ENCODE results near the gene RARA. TPM values are rescaled to one million over a fixed set of nuclear protein-coding genes. Genes with fewer than 3 reads are reported as not detected.
A peak's percentile ranks its signal among the peaks of the same experiment; 100 is the strongest.

RARA gene
- total RNA-seq, 1 donor from 2014 or later, result 7.2 TPM

DNA sequence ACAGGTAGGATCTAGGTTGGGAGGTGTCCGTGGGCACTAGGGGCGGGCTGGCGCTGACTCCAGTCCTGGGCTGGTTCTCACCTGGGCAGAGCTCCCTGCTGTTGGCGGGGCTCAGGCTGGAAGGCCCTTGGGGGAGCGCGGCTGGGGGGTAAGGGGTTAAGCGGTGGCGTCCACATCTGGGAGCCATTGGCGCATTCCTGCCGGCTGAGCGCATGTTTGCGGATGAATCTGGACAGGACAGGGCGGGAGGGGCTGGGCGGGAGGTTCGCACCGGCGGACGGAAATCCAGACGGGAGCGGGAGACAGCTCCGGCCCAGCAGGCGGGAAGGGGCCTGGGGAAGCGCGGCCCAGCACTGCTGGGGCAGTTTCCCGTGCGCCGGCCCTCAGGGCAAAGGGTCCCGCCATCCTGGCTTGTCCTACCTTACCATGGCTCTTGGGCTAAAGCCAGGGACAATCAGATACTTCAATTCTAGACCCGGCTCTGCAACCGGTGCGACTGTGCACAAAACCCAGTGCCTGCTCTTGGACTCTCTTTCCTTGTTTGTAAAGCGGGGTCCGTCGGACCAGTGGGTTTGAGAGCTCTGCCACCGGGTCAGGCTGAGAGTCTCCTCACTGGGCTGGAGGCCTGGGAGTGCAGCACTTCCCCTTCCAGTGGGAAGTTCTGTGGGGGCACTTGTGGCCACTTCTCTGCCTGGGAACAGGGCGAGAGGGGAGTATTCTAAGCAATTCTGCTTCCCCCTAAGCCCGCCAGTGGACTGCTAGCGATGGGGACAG lies 7.8 kb downstream of the RARA start:
- DNase-seq, result no peak

DNA sequence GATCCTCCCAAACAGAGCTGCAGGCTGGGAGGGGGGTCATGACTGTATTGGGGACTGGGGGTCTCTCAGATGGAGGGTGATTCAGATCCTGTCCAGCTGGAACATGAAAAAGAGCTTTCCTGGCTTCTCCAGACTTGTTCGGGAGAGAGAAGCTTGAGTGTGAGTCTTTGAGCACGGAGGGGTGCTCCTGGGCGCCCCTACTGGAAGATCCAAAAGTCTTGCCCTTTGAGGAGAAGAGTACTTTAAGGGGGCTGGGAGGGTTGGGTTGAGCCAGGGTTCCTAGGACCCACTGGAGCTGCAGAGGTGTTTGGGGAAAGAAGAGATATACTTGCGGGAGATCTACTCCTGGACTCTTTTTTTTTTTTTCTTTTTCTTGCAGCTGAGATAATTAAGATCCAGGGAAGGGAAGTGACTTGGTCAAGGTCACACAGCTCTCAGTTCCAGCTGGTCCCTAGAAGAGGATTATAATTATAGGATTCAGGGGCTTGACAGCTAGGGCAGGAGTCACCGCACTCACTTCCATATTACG lies 8.4 kb downstream of the RARA start:
- no peak for DNase-seq

DNA sequence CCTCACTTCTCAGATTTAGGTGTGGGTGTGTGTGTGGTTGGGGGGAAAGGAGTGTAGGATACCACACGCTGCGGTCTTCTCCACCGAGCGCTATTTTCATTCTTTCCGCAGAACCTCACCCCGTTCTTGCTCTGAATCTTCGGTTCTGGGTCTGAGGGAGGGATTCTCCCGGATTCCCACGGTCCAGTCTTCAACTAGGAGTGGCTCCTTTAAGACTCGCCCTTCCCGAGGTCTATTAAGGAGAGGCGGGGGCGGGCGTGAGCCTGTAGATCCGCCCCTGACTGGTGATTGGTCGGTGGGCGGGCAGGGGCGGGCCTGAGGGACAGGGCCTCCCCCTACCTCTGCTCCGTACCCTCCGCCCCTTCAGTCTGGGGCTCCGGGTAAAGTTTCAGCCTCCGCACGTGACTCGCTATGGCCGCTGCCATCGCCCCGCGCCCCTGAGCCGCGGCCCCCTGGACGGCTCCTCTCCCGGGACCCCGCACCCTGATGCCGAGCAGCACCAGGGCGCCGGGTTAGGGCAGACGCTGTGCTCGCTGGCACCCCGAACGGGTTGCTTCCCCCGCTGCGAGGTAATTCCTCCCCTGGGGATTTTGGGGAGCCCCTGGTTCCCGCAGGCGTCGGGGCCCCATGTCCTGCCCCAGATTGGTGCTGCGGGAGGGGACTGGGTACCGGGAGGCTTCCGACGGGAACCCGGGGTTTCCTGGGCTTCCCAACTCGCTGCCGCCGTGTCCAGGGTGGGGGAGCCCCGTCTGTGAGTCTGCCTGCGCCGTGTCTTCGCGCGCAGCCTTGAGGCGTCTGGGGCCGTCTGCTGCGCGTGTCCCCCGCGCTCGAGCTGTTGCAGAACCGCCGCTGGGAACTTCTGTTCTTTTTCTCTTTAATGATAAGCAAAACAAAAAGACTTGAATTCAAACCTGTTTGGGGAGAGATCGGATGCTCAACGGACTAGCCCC lies 9.2 kb downstream of the RARA start:
- peak; percentile 91 for DNase-seq

DNA sequence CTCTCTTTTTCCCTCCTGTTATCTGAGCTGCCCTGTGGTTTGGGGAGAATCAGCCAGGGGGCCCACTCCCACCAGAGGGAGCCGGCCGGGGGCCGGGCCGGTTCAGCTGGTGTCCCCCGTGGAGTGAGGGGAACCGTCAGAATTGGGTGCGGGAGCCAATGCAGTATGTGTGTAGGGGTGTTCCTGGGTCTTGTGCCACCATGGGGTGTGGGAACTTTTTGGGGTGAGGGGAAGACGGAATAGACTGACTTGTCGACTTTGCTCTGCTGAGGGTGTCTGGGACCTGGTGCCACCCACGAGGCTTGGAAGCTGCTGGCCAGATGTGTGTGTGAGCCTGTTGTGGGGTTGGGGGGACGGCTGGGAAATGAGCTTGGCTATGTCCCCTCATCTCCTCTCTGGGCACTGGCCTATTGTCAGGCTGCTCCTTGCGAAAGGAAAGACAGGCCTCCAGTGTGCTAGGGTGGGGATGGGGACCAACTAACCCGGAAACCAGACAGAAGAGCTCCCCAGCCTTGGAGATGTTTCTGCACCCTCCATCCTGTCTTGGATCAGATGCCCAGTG lies 9.9 kb downstream of the RARA start:
- DNase-seq, result no peak

DNA sequence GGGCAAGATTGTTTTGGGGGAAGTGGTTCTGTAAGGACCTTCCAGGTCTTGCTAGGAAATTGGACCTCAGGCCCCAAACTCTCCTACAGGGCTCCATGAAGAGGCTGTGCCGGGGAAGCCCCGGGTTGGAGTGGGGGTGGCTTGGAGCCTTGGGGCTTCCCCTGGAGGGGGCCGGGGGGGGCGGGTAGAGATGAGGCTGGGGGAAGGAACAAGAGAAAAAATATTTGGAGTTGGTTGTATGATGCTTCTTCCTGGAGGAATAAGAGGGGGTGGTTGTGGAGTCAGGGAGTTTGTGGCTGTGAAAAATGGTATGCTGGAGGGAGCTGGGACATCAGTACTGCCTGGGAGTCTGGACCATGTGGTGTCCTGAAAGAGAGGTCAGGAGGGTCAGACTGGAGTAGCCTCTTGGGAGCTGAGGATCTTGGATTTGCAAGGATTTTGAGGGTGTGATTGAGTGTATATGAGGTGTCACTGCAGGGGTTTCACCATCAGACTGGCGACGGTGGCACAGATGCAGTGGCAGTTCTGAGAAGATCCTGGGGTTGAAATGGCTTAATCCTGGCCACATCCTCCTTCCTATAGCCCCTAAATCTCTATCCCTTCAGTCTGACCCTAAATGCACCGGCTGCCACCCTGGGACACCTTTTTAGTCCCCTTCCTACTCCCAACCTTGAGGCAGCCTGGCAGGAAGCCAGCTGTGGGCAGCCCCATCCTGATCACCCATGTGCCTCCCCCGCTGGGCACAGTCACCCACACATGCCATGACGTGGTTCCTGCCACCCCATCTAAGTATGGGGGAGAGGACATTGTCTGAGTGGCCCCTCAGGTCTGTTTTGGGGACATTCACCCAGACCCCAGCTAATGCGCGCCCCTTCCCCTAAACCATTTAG lies 10.9 kb downstream of the RARA start:
- DNase-seq, result no peak

DNA sequence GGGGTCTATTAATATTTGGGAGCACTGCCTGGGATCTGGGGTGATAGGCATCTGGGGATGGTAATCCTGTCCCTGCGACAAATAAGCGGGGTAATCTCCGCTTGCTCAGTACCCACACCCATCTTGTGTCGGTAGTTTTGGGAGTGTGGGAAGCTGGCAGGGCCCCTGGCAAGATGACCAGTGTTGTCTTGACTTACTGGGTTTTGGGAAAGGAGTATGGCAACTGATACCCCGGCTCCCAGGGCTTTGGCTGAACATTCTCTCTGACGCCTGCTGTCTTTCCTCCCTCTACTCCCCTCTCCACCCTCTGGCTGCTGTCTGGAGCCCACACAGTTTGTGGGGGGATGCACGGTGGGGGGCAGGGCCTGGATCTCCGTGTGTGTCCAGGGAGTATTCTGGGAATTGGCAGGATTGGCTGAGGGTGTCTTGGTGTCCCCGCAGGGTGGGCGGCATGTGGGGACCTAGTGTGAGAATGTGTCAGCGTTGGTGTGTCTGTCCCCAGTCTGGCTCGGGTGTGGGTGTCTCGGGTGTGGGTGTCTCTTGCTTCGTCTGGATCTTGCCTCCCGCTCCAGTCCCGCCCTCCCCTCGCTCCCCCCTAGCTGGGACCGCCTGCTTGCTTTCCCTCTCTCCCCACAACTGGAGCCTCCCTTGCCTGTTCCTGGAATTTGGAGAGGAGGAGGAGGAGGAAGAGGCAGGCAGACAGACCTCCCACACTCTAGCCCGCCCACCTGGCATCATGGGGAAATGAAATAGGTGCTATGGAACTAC lies 12.0 kb downstream of the RARA start:
- DNase-seq, result peak; percentile 50

DNA sequence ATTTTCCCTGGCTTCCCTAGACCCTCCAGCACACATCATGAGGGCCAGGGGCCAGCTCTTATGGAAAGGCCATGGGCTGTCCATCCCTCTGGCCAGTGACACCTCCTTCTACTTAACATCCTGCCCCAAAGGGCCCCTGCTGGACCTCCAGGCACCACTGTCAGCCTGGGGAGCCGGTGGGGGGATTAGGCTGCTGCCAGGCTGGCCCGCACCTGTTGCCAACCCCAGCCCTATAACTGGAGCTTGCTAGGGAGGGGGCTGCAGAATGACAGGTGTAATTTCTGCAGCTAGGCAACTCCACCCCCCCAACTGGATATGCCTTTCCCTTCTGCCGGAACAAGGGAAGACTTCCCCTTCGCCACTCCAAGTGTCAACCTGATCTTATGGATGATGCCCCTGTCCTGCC lies 12.5 kb downstream of the RARA start:
- DNase-seq, result no peak

DNA sequence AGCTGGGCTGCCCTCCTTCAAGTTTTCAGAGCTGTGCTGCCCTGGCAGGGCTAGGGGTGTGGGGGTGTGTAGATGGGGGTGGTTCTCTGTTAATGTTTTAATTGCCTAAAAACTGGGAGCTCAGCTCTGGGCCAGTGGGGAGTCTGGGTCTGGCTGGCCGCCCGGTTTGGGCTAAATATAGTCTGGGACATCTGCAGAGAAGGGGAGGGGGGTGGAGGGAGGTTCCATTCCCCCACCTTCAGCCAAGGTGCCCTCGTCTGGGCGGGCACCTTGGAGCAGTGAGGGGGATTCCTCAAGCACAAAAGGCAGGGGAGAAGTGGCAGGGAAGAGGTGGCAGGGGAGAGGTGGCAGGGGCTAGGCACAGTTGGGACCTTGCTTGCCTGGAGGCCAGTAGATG lies 13.0 kb downstream of the RARA start:
- DNase-seq, result no peak

DNA sequence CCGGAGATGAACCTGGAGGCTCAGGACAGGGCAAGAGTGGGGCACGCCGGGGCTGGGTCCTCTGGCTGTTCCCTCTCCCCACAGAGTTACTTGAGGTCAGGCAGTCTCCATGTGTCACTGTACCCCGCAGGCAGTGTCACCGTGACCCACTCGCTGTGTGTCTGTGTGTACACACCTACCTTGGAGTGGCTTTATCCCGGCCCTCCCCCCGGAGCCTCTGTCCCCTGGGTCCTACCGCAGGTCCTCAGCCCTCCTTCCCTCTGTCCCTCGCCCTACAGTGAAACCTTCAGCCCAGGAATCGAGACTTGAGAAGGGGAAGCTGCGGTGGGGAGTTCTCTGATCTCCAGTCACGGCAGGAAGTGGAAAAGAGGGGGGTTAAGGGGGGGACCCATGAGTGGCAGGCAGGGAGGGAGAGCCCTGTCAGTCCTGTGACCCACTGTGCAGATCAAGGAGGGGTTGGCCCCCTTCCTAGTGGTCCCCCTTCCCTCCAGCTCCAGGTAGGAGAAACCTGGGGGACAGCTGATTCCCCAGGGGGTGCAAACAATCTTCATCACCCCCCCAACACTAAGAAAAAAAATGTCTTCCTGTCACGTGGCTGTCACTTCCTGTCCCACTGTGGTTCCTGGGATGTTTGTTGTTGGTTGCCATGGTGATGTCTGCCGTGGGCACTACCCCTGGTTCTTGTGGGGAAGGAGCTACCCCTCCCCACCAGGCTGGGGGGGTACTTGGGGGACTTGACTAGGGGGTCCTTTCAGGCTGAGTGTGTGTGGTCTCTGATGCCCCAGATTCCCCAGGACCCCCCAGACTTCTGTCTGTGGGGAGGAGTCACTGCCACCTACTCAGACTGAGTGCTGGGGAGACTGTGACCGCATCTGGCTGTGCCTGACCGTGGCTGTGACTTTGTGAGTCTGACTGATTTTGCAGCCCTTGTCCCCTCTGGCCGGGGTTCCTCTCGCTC lies 13.7 kb downstream of the RARA start:
- no peak for DNase-seq

DNA sequence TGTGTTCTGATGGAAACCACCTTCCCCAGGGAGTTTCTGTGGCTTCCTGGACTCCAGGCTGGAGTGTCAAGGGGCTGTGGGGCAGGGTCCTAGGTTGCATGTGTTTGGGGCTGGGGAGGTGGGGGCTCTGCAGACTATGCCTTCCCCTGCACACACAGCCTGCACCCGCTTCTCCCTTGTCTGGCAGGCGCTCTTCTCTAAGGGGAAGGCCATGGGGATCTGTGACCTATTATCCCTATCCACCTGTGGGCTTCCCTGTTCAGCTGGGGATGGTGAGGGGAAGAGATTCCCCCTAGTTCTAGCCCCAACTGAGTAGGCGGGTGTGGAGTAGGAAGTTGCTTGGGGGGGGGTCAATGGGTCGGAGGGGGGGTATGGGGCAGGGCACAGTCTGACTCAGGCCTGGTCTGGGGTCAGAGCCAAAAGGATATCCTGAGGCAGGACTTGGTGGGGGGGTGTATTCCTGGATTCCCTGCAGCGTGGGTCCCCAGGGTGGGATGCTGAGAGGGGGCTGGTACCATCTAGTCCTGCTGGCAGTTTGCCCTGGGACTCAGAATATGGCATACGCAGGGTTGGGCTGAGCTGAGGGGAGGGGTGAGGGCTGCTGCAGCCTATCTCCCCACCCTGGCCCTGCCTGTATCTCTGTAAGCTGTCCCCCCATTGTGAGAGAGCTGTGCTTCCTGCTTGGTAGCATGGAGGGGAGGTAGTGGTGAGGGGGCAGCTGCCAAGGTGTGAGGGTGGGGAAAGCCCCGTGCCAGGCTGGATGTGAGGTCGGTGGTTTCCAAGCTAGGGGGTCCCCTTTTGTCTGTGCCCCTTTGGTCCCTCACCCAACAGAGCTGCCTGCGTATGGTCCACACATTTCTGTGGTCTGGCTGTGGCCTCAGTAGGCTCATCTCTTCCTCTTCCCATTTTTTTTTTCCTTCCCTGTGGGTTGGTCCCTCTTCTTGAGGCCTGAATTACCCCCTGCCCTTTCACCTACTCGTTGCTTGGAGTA lies 14.7 kb downstream of the RARA start:
- DNase-seq, result no peak

DNA sequence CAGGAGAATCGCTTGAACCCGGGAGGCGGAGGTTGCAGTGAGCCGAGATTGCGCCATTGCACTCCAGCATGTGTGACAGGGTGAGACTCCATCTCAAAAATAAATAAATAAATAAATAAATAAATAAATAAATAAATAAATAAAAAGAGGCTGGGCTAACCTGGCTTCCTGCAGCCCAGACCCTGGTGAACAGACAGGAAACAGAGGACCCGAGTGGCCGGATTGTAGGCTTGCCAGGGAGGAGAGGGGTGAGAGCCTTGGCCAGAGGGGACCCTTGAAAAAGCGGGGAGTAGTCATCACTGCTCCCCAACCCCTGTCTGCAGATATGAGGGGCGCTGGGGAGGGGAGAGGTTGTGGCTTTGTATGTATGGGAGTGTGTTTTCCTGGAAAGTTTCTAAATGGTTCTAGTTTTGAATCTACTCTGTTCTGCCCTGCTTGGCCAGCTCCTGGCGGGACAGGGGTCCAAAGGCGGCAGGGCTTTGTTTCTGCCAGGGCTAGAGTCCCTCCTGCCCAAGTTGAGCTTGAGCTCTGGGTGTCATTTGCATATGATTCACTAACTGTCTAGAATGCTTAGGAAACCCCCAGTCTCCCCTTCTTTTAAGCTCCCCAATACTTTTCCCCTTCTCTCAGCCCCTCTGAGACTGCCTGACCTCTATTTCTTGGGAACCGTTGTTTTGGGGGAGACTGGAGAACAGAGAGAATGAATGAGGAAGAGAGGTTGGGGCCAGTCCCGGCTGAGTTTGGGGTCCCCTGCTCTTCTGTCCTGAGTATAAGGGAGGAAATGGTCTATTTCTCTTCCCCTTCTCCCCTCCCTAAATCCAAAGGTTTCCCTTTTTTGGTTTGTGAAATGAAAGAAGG lies 16.4 kb downstream of the RARA start:
- DNase-seq, result no peak

DNA sequence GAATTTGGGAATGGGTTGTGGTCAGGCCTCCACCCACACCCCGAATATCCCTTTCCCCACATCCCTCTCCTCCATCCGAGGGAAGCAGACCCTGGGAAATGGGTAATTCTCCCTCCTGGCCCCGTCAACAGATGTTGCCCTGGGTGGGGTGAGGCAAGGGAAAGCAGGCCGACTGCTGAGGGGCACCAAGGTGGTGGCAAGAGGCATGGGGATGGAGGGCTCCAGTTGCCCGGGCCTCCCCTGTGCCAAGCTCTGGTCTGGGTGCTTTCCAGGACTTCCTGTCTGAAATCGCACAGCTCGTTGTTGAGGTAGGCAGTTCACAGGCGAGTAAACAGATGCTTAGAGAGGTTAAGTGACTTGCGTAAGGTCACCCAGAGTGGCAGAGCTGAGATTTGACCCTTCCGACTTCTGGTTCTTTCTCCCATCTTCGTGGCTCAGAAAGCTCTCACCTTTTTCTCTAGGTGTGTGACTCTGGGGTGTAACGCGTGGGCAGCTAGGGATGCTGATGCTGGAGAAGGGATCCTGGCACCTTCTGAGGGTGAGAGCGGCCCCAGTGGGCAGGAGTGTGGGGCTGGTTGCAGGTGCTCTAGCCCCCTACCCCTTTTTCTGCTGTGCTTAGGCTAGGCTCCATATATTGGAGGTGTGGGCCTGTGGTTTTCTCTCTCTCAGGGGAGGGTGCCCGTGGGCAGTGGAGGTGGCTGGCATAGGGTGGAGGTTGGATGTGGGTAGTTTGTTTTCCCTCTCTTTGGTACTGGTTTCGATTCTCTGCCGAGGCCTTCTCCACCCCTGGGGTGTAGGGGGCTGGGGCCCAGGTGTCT lies 17.2 kb downstream of the RARA start:
- DNase-seq, result no peak

DNA sequence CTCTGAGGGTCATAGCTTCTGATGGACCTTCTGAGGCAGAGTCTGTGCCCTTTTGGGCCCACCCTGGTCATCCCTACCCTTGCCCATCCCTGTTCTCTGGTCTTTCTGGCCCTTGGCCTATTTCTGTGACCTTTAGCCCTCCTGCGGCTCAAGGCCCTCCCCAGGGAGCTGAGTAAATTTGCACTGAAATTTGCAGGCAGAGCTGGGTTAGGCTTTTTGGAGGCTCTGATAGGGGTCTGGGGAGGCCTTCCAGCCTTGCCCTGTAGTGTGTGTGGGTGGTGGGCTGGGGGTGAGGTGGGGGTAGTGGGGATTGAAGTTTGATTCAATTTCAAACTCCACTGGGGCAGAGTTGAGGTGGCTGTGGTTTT lies 17.8 kb downstream of the RARA start:
- no peak for DNase-seq

DNA sequence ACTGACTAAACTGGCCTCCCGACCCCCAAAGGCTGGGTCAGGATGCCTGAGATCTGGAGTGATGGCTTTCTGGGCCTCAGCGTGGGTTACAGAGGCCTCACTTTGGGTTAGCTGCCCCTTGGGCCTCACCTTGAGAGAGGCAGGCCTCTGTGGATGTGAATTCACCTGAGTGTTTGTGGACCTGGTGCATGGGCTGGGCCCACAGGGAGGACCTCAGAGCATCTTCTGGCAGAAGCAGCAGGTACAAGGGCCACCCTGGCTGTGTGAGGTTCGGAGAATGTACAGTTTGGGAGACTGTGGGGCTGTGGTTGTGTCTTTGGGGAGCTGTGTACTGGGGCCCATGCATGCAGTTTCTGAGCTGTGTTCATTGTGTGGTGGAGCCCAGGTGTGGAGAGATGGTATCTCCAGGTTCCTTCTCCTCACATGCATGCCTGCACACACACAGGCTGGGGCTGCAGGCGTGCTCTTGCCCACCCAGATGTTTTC lies 18.3 kb downstream of the RARA start:
- no peak for DNase-seq

DNA sequence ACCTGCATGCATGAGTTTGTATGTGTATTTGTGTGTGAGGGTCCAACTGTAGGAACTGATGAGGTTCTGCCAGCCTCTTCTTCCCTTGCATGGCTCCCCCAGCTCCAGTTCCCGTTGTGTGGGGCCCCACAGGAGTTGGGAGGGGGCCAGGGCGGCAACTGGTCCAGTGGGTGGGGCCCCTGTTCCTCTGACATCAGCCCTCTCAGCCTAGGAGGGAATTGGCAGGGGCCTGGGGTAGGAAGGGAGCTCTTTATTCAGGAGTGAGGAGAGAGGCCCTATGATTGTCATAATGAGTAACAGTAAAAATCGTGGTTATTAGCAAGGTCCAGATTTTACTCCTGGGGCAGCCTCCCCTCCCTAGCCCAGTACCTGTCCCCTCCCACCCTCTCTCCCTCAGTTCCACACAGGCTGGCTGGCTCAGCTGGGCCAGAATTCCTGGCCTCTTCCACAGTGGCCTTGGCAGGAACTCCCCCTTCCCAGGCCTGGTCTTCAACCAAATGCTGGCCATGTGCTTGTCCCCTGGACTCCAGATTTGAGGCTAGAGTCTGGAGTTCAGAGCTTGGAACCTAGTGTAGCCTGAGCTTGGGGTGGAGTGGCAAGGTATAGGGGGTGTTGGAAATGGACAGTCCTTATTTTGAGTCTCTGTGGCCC lies 18.9 kb downstream of the RARA start:
- no peak for DNase-seq

DNA sequence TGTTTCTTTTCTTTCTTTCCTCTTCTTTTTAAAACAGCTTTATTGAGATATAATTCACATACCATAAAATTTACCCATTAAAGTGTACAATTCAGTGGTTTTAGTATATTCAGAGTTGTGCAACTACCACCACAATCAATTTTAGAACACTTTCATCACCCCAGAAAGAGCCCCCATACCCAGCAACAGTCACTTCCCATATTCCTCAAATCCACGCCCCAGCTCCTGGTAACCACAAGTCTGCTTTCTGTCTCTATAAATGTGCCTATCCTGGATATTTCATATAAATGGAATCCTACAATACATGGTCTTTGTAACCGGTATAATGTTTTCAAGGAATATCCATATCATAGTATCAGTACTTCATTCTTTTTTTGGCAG lies 19.4 kb downstream of the RARA start:
- no peak for DNase-seq

All from occipital lobe (tissue), 2 donors.